ENCODE results near the gene AVP.

- TF ChIP-seq CTCF (conservative IDR thresholded peaks at IDR 0.05) (no peak), EZH2 (IDR thresholded peaks at IDR 0.05; ENCODE audit: low read depth) (no peak)
Observed at GRCh38 chr20:3068075-3068474, 16.4 kb downstream of the AVP start.

Data from PC-9 (cell line).